CD4-positive, alpha-beta T cell (primary cell): Measurements from ENCODE around the gene HHIP. TPM values are rescaled to one million over a fixed set of nuclear protein-coding genes. Genes with fewer than 3 reads are reported as not detected.

ENCODE experiments used
- ATAC-seq: fragments of 200-7000 bp; cut with Tn5 transposase; one replicate; pipeline ENCODE4 v1.10.0; 2022; ENCODE audit warnings: mild to moderate bottlenecking; ENCODE audit not compliant: poor library complexity
- CTCF ChIA-PET: fragments of 350-600 bp; sonication (Branson Sonifier 250); formaldehyde crosslinking; loops from one replicate; lab custom pipeline; 2021; ENCODE audit warnings: antibody characterized with exemption, inconsistent platforms; lab: Charles Lee
- POLR2A ChIA-PET: fragments of 350-600 bp; sonication (Branson Sonifier 250); formaldehyde crosslinking; loops from one replicate; lab custom pipeline; 2021; ENCODE audit warnings: antibody characterized with exemption, inconsistent platforms; lab: Charles Lee
- DNase-seq, 14 experiments: peaks; one replicate each; pipeline ENCODE4 v3.0.0-alpha.2; 2013 to 2020; ENCODE audit warnings: mixed read lengths in 2 of 14
- H3K27ac ChIP-seq, 2 donors: one replicate each; pipeline versions ENCODE4 v1.5.1 to v1.7.0; 2013; ENCODE audit warnings: low read length in 2 of 2, low read depth in 1 of 2, mild to moderate bottlenecking in 1 of 2
- H3K27me3 ChIP-seq, 2 experiments: 1 replicate in 1 of 2; 2 replicates in 1 of 2; pipeline versions ENCODE4 v1.6.1 to v1.7.0; 2013; ENCODE audit warnings: low read length in 2 of 2, control low read depth in 1 of 2, mild to moderate bottlenecking in 1 of 2, moderate library complexity in 1 of 2; ENCODE audit not compliant: insufficient read depth in 2 of 2, control insufficient read depth in 1 of 2
- H3K36me3 ChIP-seq: one replicate; pipeline ENCODE4 v1.6.1; 2013; ENCODE audit warnings: low read length, control low read depth; ENCODE audit not compliant: insufficient read depth
- H3K4me1 ChIP-seq: one replicate; pipeline ENCODE4 v1.6.1; 2013; ENCODE audit warnings: low read length, control low read depth; ENCODE audit not compliant: insufficient read depth
- H3K4me3 ChIP-seq: one replicate; pipeline ENCODE4 v1.5.1; 2013; ENCODE audit warnings: mild to moderate bottlenecking, low read length, moderate library complexity
- H3K9me3 ChIP-seq, 2 experiments: 1 replicate in 1 of 2; 2 replicates in 1 of 2; pipeline versions ENCODE4 v1.6.1 to v1.7.0; 2013; ENCODE audit warnings: low read length in 2 of 2, mild to moderate bottlenecking in 2 of 2, control low read depth in 1 of 2, moderate library complexity in 1 of 2; ENCODE audit not compliant: control insufficient read depth in 1 of 2, insufficient read depth in 1 of 2
- H3K27ac Mint-ChIP-seq: one replicate; pipeline ENCODE4 v1.8.0; 2020; ENCODE audit warnings: mixed read lengths
- H3K27me3 Mint-ChIP-seq: one replicate; pipeline ENCODE4 v1.8.0; 2021; ENCODE audit warnings: mixed read lengths
- H3K36me3 Mint-ChIP-seq: one replicate; pipeline ENCODE4 v1.8.0; 2021; ENCODE audit warnings: low read depth, mixed read lengths
- H3K4me1 Mint-ChIP-seq: one replicate; pipeline ENCODE4 v1.8.0; 2021; ENCODE audit warnings: low read depth, mixed read lengths
- H3K4me3 Mint-ChIP-seq: one replicate; pipeline ENCODE4 v1.8.0; 2020; ENCODE audit warnings: mild to moderate bottlenecking, mixed read lengths
- H3K9me3 Mint-ChIP-seq: one replicate; pipeline ENCODE4 v1.8.0; 2020; ENCODE audit warnings: mixed read lengths
- intact Hi-C, 2 experiments: fragments of 100-400 bp; cut with DNase I in 1 of 2; cut with micrococcal nuclease in 1 of 2; formaldehyde crosslinking; loops; one replicate each; pipeline versions ENCODE4 v1.15.1 to v1.9.0; 2023 to 2025; cut with DNase I, micrococcal nuclease
- total RNA-seq, 174 experiments: library from RNA in 2 of 174; stranded (reverse) in 2 of 174; gene quantifications; one replicate each; pipeline ENCODE4 v1.2.3 and lab custom pipeline; 2021 to 2026
- TF ChIP-seq, protein P1 (sequence below): fragments of 200-600 bp; IDR thresholded peaks from one replicate; pipeline ENCODE4 v1.8.0; 2022; ENCODE audit warnings: antibody characterized with exemption, mild to moderate bottlenecking

HHIP gene
- total RNA-seq, 2 experiments from 2014 or later, result not detected

- H3K9me3 ChIP-seq, result no peaks in the 10 kb centered on the region
- H3K4me3 ChIP-seq, result no peak overlapping the region
- ChIA-PET CTCF (interaction anchor here (1.0 kb wide), 1 partner anchor 43 kb away, joined by 3 read pairs; no protein-coding TSS in a partner anchor), POLR2A (no interaction called here)
- no peaks in the 10 kb centered on the region for H3K36me3 Mint-ChIP-seq
- no peaks in the 10 kb centered on the region for H3K4me1 ChIP-seq
- no peak overlapping the region for H3K27ac ChIP-seq
- no peaks in the 10 kb centered on the region for H3K36me3 ChIP-seq
- no peak overlapping the region for H3K4me3 Mint-ChIP-seq
- H3K27me3 ChIP-seq, result no peaks in the 10 kb centered on the region
- no peaks in the 10 kb centered on the region for H3K9me3 Mint-ChIP-seq
- H3K4me1 Mint-ChIP-seq, result no peaks in the 10 kb centered on the region
- H3K27ac Mint-ChIP-seq, result no peak overlapping the region
- TF ChIP-seq, protein P1, sequence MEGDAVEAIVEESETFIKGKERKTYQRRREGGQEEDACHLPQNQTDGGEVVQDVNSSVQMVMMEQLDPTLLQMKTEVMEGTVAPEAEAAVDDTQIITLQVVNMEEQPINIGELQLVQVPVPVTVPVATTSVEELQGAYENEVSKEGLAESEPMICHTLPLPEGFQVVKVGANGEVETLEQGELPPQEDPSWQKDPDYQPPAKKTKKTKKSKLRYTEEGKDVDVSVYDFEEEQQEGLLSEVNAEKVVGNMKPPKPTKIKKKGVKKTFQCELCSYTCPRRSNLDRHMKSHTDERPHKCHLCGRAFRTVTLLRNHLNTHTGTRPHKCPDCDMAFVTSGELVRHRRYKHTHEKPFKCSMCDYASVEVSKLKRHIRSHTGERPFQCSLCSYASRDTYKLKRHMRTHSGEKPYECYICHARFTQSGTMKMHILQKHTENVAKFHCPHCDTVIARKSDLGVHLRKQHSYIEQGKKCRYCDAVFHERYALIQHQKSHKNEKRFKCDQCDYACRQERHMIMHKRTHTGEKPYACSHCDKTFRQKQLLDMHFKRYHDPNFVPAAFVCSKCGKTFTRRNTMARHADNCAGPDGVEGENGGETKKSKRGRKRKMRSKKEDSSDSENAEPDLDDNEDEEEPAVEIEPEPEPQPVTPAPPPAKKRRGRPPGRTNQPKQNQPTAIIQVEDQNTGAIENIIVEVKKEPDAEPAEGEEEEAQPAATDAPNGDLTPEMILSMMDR, result no peak
- intact Hi-C loops, result no loop called here
- DNase-seq, result no peak
- ATAC-seq, result no peak
- H3K27me3 Mint-ChIP-seq, result no peaks in the 10 kb centered on the region
Measured at GRCh38 chr4:144696376-144696775, 50.4 kb downstream of the HHIP start.

GRCh38 chr4:144699565-144699964 lies 53.6 kb downstream of the HHIP start:
- Mint-ChIP-seq H3K4me3 (no peak overlapping the region), H3K4me1 (no peaks in the 10 kb centered on the region), H3K27ac (no peak overlapping the region), H3K9me3 (no peaks in the 10 kb centered on the region), H3K36me3 (no peaks in the 10 kb centered on the region), H3K27me3 (no peaks in the 10 kb centered on the region)
- intact Hi-C loops, result no loop called here
- TF ChIP-seq, protein P1, result no peak
- Histone ChIP-seq H3K9me3 (peaks cover 0 to 4% of the 10 kb centered on the region in 2 experiments), H3K27me3 (no peaks in the 10 kb centered on the region), H3K36me3 (no peaks in the 10 kb centered on the region), H3K27ac (no peak overlapping the region), H3K4me3 (no peak overlapping the region), H3K4me1 (no peaks in the 10 kb centered on the region)
- CTCF ChIA-PET, result no interaction called here
- POLR2A ChIA-PET, result no interaction called here
- no peak for ATAC-seq
- no peak for DNase-seq

- Histone ChIP-seq H3K36me3 (no peaks in the 10 kb centered on the region), H3K27ac (no peak overlapping the region), H3K27me3 (no peaks in the 10 kb centered on the region), H3K9me3 (peaks cover 0 to 4% of the 10 kb centered on the region in 2 experiments), H3K4me3 (no peak overlapping the region), H3K4me1 (no peaks in the 10 kb centered on the region)
- CTCF ChIA-PET, result no interaction called here
- TF ChIP-seq, protein P1, result no peak
- POLR2A ChIA-PET, result no interaction called here
- intact Hi-C loops, result no loop called here
- no peak for DNase-seq
- no peaks in the 10 kb centered on the region for H3K27me3 Mint-ChIP-seq
- no peaks in the 10 kb centered on the region for H3K4me1 Mint-ChIP-seq
- no peaks in the 10 kb centered on the region for H3K36me3 Mint-ChIP-seq
- H3K27ac Mint-ChIP-seq, result no peak overlapping the region
- ATAC-seq, result no peak
- no peaks in the 10 kb centered on the region for H3K9me3 Mint-ChIP-seq
- H3K4me3 Mint-ChIP-seq, result no peak overlapping the region
Measured at GRCh38 chr4:144701683-144702233, 55.8 kb downstream of the HHIP start.
